Sigmoid colon (tissue), 7 donors: ENCODE results near the gene ACBD6. TPM values are rescaled to one million over a fixed set of nuclear protein-coding genes. Genes with fewer than 3 reads are reported as not detected.

ENCODE experiments used
- DNase-seq: peaks from one replicate; pipeline ENCODE4 v3.0.0-alpha.2; 2019
- H3K27ac ChIP-seq, 4 donors: fragments of 200-600 bp; sonication (generic); one replicate each; pipeline ENCODE4 v1.5.1; 2016 to 2019; ENCODE audit warnings: mild to moderate bottlenecking in 1 of 4
- H3K27me3 ChIP-seq, 3 donors: fragments of 200-600 bp; sonication (generic); one replicate each; pipeline ENCODE4 v1.5.1; 2019; ENCODE audit warnings: mild to moderate bottlenecking in 1 of 3
- H3K36me3 ChIP-seq, 4 donors: fragments of 200-600 bp; sonication (generic); one replicate each; pipeline ENCODE4 v1.5.1; 2016 to 2019
- H3K4me1 ChIP-seq, 4 donors: fragments of 200-600 bp; sonication (generic); one replicate each; pipeline ENCODE4 v1.5.1; 2017 to 2019
- H3K4me3 ChIP-seq, 4 donors: fragments of 200-600 bp; sonication (generic); one replicate each; pipeline ENCODE4 v1.5.1; 2017 to 2019; ENCODE audit warnings: mild to moderate bottlenecking in 2 of 4, moderate library complexity in 1 of 4
- H3K9me3 ChIP-seq, 4 donors: fragments of 200-600 bp in 3 of 4; sonication (generic) in 3 of 4; one replicate each; pipeline versions ENCODE4 v1.5.1 to v1.6.1; 2013 to 2019
- CTCF ChIP-seq, 4 experiments: fragments of 450-650 bp in 3 of 4; fragments of 200-600 bp in 1 of 4; IDR thresholded peaks; one replicate each; pipeline ENCODE4 v1.5.1; 2016 to 2019; ENCODE audit warnings: antibody characterized with exemption in 4 of 4, mild to moderate bottlenecking in 3 of 4, moderate library complexity in 2 of 4
- EP300 ChIP-seq, 4 donors: sonication (generic); formaldehyde crosslinking; IDR thresholded peaks; one replicate each; pipeline ENCODE4 v1.6.1; 2017; ENCODE audit warnings: antibody characterized with exemption in 4 of 4
- POLR2A ChIP-seq, 2 donors: fragments of 450-650 bp; IDR thresholded peaks; one replicate each; pipeline ENCODE4 v1.6.1; 2016; ENCODE audit warnings: antibody characterized with exemption in 2 of 2, mild to moderate bottlenecking in 2 of 2, moderate library complexity in 2 of 2
- POLR2AphosphoS5 ChIP-seq, 4 donors: sonication (generic); formaldehyde crosslinking; IDR thresholded peaks; one replicate each; pipeline ENCODE4 v1.6.1; 2017; ENCODE audit warnings: antibody characterized with exemption in 4 of 4
- WGBS, 2 donors: extraction: QIAGEN DNeasy Blood & Tissue Kit; methylation state at CpG; one replicate each; pipeline ENCODE4 v1.1.7; 2013; 5-methylcytosine and 5-hydroxymethylcytosine counted together
- intact Hi-C: fragments of 100-400 bp; cut with DNase I; formaldehyde crosslinking; loops from one replicate; pipeline ENCODE4 v1.15.1; 2023
- polyA plus RNA-seq, 3 donors: library from polyadenylated mRNA; stranded (reverse); fragments of 200-250 nt; gene quantifications; one replicate each; pipeline ENCODE4 v1.2.3, GENCODE V29; 2013
- total RNA-seq, 4 donors: library from RNA; depleted of rRNA; stranded (reverse); fragments of >200 nt; gene quantifications; one replicate each; pipeline ENCODE4 v1.1.0, GENCODE V29; 2016
- donor health status: healthy with polysubstance abuse.
- donor health status: Bipolar disorder and iron deficiency.
- donor health status: healthy.

The ACBD6 gene
- total and polyA plus RNA-seq, 7 donors = 11.4 to 40.8 (median 35.5) TPM

GRCh38 chr1:180278194-180278515, 224.2 kb downstream of the ACBD6 start:
- Histone ChIP-seq H3K27ac (peak overlapping the region in 1 of 4 donors; percentile 18), H3K36me3 (peaks cover 0 to 22% (median 3%) of the 10 kb centered on the region in 4 donors), H3K9me3 (no peaks in the 10 kb centered on the region), H3K27me3 (no peaks in the 10 kb centered on the region), H3K4me3 (no peak overlapping the region), H3K4me1 (no peaks in the 10 kb centered on the region)
- TF ChIP-seq POLR2A (IDR thresholded peaks at IDR 0.05) (no peak), CTCF (IDR thresholded peaks at IDR 0.05) (no peak), POLR2AphosphoS5 (IDR thresholded peaks at IDR 0.05) (no peak), EP300 (IDR thresholded peaks at IDR 0.05) (no peak)
- 82 to 94% methylated on average over 2 of the region's 2 CpGs for WGBS, 2 donors
- DNase-seq = no peak
- intact Hi-C loops = no loop called here

GRCh38 chr1:180277476-180278193, 224.7 kb downstream of the ACBD6 start:
- intact Hi-C loops = no loop called here
- Histone ChIP-seq H3K27ac (no peak overlapping the region), H3K4me3 (no peak overlapping the region), H3K27me3 (no peaks in the 10 kb centered on the region), H3K4me1 (no peaks in the 10 kb centered on the region), H3K36me3 (peaks cover 0 to 24% (median 3%) of the 10 kb centered on the region in 4 donors), H3K9me3 (no peaks in the 10 kb centered on the region)
- TF ChIP-seq POLR2AphosphoS5 (IDR thresholded peaks at IDR 0.05) = no peak
- TF ChIP-seq CTCF (IDR thresholded peaks at IDR 0.05) = no peak
- no peak for TF ChIP-seq POLR2A (IDR thresholded peaks at IDR 0.05)
- TF ChIP-seq EP300 (IDR thresholded peaks at IDR 0.05) = no peak
- DNase-seq = no peak
- WGBS, 2 donors = 90 to 94% methylated on average over 5 of the region's 5 CpGs

GRCh38 chr1:180275726-180276125, 226.7 kb downstream of the ACBD6 start:
- Histone ChIP-seq H3K4me1 (no peaks in the 10 kb centered on the region), H3K27me3 (no peaks in the 10 kb centered on the region), H3K27ac (no peak overlapping the region), H3K4me3 (no peak overlapping the region), H3K9me3 (no peaks in the 10 kb centered on the region), H3K36me3 (peaks cover 0 to 24% (median 3%) of the 10 kb centered on the region in 4 donors)
- no peak for DNase-seq
- WGBS, 2 donors = 92 to 95% methylated on average over 5 of the region's 5 CpGs
- TF ChIP-seq POLR2AphosphoS5 (IDR thresholded peaks at IDR 0.05) (no peak), CTCF (IDR thresholded peaks at IDR 0.05) (no peak)
- intact Hi-C loops = no loop called here

- Histone ChIP-seq H3K27me3 (no peaks in the 10 kb centered on the region), H3K4me3 (no peak overlapping the region), H3K27ac (no peak overlapping the region), H3K9me3 (no peaks in the 10 kb centered on the region), H3K4me1 (no peaks in the 10 kb centered on the region), H3K36me3 (peaks cover 0 to 24% (median 3%) of the 10 kb centered on the region in 4 donors)
- WGBS, 2 donors = 97 to 98% methylated on average over 11 of the region's 11 CpGs
- TF ChIP-seq POLR2A (IDR thresholded peaks at IDR 0.05) (no peak), CTCF (IDR thresholded peaks at IDR 0.05) (no peak)
- DNase-seq = no peak
- intact Hi-C loops = no loop called here
Observed at GRCh38 chr1:180274221-180274620, 228.2 kb downstream of the ACBD6 start.

- TF ChIP-seq POLR2AphosphoS5 (IDR thresholded peaks at IDR 0.05) = no peak
- 97 to 98% methylated on average over 2 of the region's 2 CpGs for WGBS, 2 donors
- intact Hi-C loops = no loop called here
Observed at GRCh38 chr1:180273066-180273465, 229.3 kb downstream of the ACBD6 start.

More at GRCh38 chr1:180273066-180273465, 229.3 kb downstream of the ACBD6 start:
- Histone ChIP-seq H3K36me3 (peaks cover 0 to 24% (median 3%) of the 10 kb centered on the region in 4 donors), H3K9me3 (no peaks in the 10 kb centered on the region), H3K27me3 (no peaks in the 10 kb centered on the region), H3K4me1 (no peaks in the 10 kb centered on the region), H3K27ac (no peak overlapping the region), H3K4me3 (no peak overlapping the region)
- no peak for DNase-seq
